Prostate gland (tissue), 2 donors: ENCODE data around the gene SFXN1. TPM values are rescaled to one million over a fixed set of nuclear protein-coding genes. Genes with fewer than 3 reads are reported as not detected.

ENCODE experiments used
- DNase-seq: peaks from one replicate; pipeline ENCODE4 v3.0.0-alpha.2; 2019; ENCODE audit warnings: low spot score
- H3K27ac ChIP-seq, 2 donors: fragments of 200-600 bp; sonication (generic); 2 replicates each; pipeline ENCODE4 v1.5.1; 2017 to 2019
- H3K27me3 ChIP-seq: fragments of 200-600 bp; sonication (generic); replicated peaks from 2 replicates; pipeline ENCODE4 v1.5.1; 2019; ENCODE audit not compliant: insufficient read depth
- H3K36me3 ChIP-seq, 2 donors: fragments of 200-600 bp; sonication (generic); 1 replicate in 1 of 2; 2 replicates in 1 of 2; pipeline versions ENCODE4 v1.5.1 to v1.8.1; 2017 to 2019
- H3K4me1 ChIP-seq: fragments of 200-600 bp; sonication (generic); replicated peaks from 2 replicates; pipeline ENCODE4 v1.5.1; 2019
- H3K4me3 ChIP-seq, 2 donors: fragments of 200-600 bp; sonication (generic); 2 replicates each; pipeline ENCODE4 v1.5.1; 2017 to 2019
- H3K9me3 ChIP-seq: fragments of 200-600 bp; sonication (generic); 2 replicates; pipeline ENCODE4 v1.5.1; 2017
- POLR2A ChIP-seq: fragments of 450-650 bp; IDR thresholded peaks from one replicate; pipeline ENCODE4 v1.6.1; 2016; ENCODE audit warnings: antibody characterized with exemption, mild to moderate bottlenecking
- POLR2AphosphoS5 ChIP-seq: sonication (generic); formaldehyde crosslinking; IDR thresholded peaks from one replicate; pipeline ENCODE4 v1.6.1; 2017; ENCODE audit warnings: antibody characterized with exemption
- WGBS: methylation state at CpG from one replicate; pipeline ENCODE4 v1.1.5; 2018; 5-methylcytosine and 5-hydroxymethylcytosine counted together
- intact Hi-C: fragments of 100-400 bp; cut with DNase I; formaldehyde crosslinking; loops from one replicate; pipeline ENCODE4 v1.14.2; 2022
- total RNA-seq, 2 donors: library from RNA; depleted of rRNA; stranded (reverse); fragments of >200 nt; gene quantifications; one replicate each; pipeline ENCODE4 v1.1.0, GENCODE V29; 2016
- TF ChIP-seq, protein P1 (sequence below), 4 experiments: fragments of 200-600 bp in 2 of 4; fragments of 450-650 bp in 2 of 4; sonication (generic) in 2 of 4; IDR thresholded peaks; 1 replicate in 3 of 4; 2 replicates in 1 of 4; pipeline ENCODE4 v1.5.1; 2016 to 2019; ENCODE audit warnings: antibody characterized with exemption in 4 of 4, mild to moderate bottlenecking in 2 of 4, moderate library complexity in 2 of 4

SFXN1 gene
- total RNA-seq, 2 donors from 2014 or later = 35.6 to 44.3 TPM

- no peak for TF ChIP-seq POLR2A
- TF ChIP-seq, protein P1, sequence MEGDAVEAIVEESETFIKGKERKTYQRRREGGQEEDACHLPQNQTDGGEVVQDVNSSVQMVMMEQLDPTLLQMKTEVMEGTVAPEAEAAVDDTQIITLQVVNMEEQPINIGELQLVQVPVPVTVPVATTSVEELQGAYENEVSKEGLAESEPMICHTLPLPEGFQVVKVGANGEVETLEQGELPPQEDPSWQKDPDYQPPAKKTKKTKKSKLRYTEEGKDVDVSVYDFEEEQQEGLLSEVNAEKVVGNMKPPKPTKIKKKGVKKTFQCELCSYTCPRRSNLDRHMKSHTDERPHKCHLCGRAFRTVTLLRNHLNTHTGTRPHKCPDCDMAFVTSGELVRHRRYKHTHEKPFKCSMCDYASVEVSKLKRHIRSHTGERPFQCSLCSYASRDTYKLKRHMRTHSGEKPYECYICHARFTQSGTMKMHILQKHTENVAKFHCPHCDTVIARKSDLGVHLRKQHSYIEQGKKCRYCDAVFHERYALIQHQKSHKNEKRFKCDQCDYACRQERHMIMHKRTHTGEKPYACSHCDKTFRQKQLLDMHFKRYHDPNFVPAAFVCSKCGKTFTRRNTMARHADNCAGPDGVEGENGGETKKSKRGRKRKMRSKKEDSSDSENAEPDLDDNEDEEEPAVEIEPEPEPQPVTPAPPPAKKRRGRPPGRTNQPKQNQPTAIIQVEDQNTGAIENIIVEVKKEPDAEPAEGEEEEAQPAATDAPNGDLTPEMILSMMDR (IDR thresholded peaks at IDR 0.05) = no peak
- no peak for TF ChIP-seq POLR2AphosphoS5
- Histone ChIP-seq H3K4me1 (no peaks in the 10 kb centered on the region), H3K4me3 (no peak overlapping the region), H3K27ac (no peak overlapping the region), H3K36me3 (no peaks in the 10 kb centered on the region), H3K9me3 (no peaks in the 10 kb centered on the region), H3K27me3 (no peaks in the 10 kb centered on the region)
- WGBS = 81% methylated on average over 12 of the region's 12 CpGs
- intact Hi-C loops = no loop called here
- no peak for DNase-seq
Observed at GRCh38 chr5:175555168-175555785, 76.9 kb downstream of the SFXN1 start.

DNA sequence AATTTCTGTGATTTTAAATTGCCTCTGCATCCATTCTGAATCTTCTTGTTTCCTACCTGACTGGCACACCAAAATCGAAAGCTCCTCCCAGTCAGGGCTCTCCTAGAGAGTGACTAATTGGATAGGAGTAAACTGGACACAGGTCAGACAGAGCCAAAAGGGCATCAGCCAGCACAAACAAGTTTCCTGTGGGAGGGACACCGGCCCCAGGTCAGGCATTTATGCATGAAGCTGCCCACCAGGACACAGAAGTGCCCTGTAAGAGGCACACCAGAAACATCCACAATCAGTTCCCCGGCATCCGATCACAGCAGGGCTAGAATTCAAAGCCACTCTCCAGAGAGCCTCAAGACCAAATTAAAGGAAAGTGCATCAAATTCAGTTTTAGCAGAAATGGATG, 78.4 kb downstream of the SFXN1 start:
- H3K4me1 ChIP-seq = no peaks in the 10 kb centered on the region
- no peaks in the 10 kb centered on the region for H3K36me3 ChIP-seq
- no peaks in the 10 kb centered on the region for H3K9me3 ChIP-seq
- TF ChIP-seq POLR2AphosphoS5 = no peak
- TF ChIP-seq, protein P1 (IDR thresholded peaks at IDR 0.05) = no peak
- no peak for TF ChIP-seq POLR2A
- no peak overlapping the region for H3K27ac ChIP-seq
- DNase-seq = no peak
- H3K4me3 ChIP-seq = no peak overlapping the region
- WGBS = 60% methylated on average over 4 of the region's 4 CpGs
- no peaks in the 10 kb centered on the region for H3K27me3 ChIP-seq
- intact Hi-C loops = no loop called here

GRCh38 chr5:175557778-175558177, 79.4 kb downstream of the SFXN1 start:
- intact Hi-C loops = no loop called here

DNA sequence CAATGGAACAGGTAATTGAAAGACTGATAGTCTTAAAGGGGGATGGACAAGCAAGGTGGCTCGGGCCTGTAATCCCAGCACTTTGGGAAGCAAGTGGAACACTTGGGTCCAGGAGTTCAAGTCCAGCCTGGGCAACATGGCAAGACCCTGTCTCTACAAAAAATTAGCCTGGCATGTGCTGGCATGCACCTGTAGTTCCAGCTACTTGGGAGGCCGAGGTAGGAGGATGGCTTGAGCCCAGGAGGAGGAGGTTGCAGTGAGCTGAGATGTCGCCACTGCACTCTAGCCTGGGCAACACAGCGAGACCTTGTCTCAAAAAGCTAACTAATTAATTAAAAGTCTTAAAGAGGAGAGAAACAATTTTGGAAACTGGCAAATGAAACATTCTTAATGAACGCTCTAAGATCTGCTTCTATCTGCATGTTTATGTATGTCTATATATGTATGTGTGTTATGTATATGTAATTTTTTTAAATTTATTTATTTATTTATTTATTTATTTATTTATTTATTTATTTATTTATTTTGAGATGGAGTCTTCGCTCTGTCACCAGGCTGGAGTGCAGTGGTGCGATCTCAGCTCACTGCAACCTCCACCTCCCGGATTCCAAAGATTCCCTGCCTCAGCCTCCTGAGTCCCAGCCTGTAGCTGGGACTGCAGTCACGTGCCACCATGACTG, 80.6 kb downstream of the SFXN1 start:
- 91% methylated on average over 9 of the region's 9 CpGs for WGBS
- no peaks in the 10 kb centered on the region for H3K27me3 ChIP-seq
- no peaks in the 10 kb centered on the region for H3K4me1 ChIP-seq
- H3K4me3 ChIP-seq = no peak overlapping the region
- TF ChIP-seq POLR2AphosphoS5 (no peak), POLR2A (no peak)
- TF ChIP-seq, protein P1 (IDR thresholded peaks at IDR 0.05) = no peak
- no peak for DNase-seq
- no peak overlapping the region for H3K27ac ChIP-seq
- no peaks in the 10 kb centered on the region for H3K36me3 ChIP-seq
- no peaks in the 10 kb centered on the region for H3K9me3 ChIP-seq
- intact Hi-C loops = no loop called here

More at GRCh38 chr5:175557778-175558177, 79.4 kb downstream of the SFXN1 start:
- no peaks in the 10 kb centered on the region for H3K4me1 ChIP-seq
- H3K27ac ChIP-seq = no peak overlapping the region
- 65% methylated on average over 5 of the region's 5 CpGs for WGBS
- H3K27me3 ChIP-seq = no peaks in the 10 kb centered on the region
- TF ChIP-seq POLR2AphosphoS5 (no peak), POLR2A (no peak)
- TF ChIP-seq, protein P1 (IDR thresholded peaks at IDR 0.05) = no peak
- DNase-seq = no peak
- H3K36me3 ChIP-seq = no peaks in the 10 kb centered on the region
- no peaks in the 10 kb centered on the region for H3K9me3 ChIP-seq
- no peak overlapping the region for H3K4me3 ChIP-seq

- no peak for TF ChIP-seq POLR2A
- TF ChIP-seq, protein P1 (IDR thresholded peaks at IDR 0.05) = no peak
- TF ChIP-seq POLR2AphosphoS5 = no peak
- H3K4me3 ChIP-seq = no peak overlapping the region
- intact Hi-C loops = no loop called here
- no peak for DNase-seq
- H3K27me3 ChIP-seq = no peaks in the 10 kb centered on the region
- H3K4me1 ChIP-seq = no peaks in the 10 kb centered on the region
- 50% methylated on average over 2 of the region's 2 CpGs for WGBS
- H3K27ac ChIP-seq = no peak overlapping the region
- H3K9me3 ChIP-seq = no peaks in the 10 kb centered on the region
- H3K36me3 ChIP-seq = no peaks in the 10 kb centered on the region
Observed at GRCh38 chr5:175560011-175560410, 81.7 kb downstream of the SFXN1 start.
